Tongue (tissue), 2 donors: Measurements from ENCODE around the gene TEX47. TPM values are rescaled to one million over a fixed set of nuclear protein-coding genes. Genes with fewer than 3 reads are reported as not detected.

ENCODE experiments used
- DNase-seq: peaks from one replicate; pipeline ENCODE4 v3.0.0-alpha.2; 2015
- total RNA-seq: library from RNA; depleted of rRNA; stranded (reverse); fragments of >200 nt; gene quantifications from one replicate; pipeline ENCODE4 v1.2.3, GENCODE V29; 2014

Gene TEX47
- not detected for total RNA-seq

- DNase-seq = peak; percentile 2
Observed at GRCh38 chr7:88795553-88795952, at the start of gene TEX47. Gene TEX47 (minus strand): TSS chr7:88795737. CDS start chr7:88794942, 795 bp downstream.

- DNase-seq = no peak
Observed at GRCh38 chr7:88845091-88845490, 49.6 kb upstream of the TEX47 start.

- DNase-seq = no peak
Observed at GRCh38 chr7:88842201-88842600, 46.7 kb upstream of the TEX47 start.

GRCh38 chr7:88835147-88835728, 39.7 kb upstream of the TEX47 start:
- DNase-seq = peak; percentile 49

GRCh38 chr7:88826222-88826621, 30.7 kb upstream of the TEX47 start:
- DNase-seq = no peak

GRCh38 chr7:88818552-88818951, 23.0 kb upstream of the TEX47 start:
- DNase-seq = no peak

- DNase-seq = no peak
Observed at GRCh38 chr7:88806280-88807037, 10.9 kb upstream of the TEX47 start.

- DNase-seq = no peak
Observed at GRCh38 chr7:88801046-88801445, 5.5 kb upstream of the TEX47 start.

GRCh38 chr7:88792361-88792760, 3.2 kb downstream of the TEX47 start:
- no peak for DNase-seq

- DNase-seq = no peak
Observed at GRCh38 chr7:88791891-88792290, 3.6 kb downstream of the TEX47 start.

GRCh38 chr7:88789480-88790064, 6.0 kb downstream of the TEX47 start:
- peak; percentile 35 for DNase-seq

- DNase-seq = no peak
Observed at GRCh38 chr7:88787777-88788176, 7.8 kb downstream of the TEX47 start.

- no peak for DNase-seq
Observed at GRCh38 chr7:88775838-88776237, 19.7 kb downstream of the TEX47 start.

GRCh38 chr7:88772776-88773175, 22.8 kb downstream of the TEX47 start:
- DNase-seq = no peak

- DNase-seq = no peak
Observed at GRCh38 chr7:88771417-88771816, 24.1 kb downstream of the TEX47 start.

GRCh38 chr7:88761779-88762178, 33.8 kb downstream of the TEX47 start:
- DNase-seq = no peak

GRCh38 chr7:88760136-88760515, 35.4 kb downstream of the TEX47 start:
- DNase-seq = no peak

- DNase-seq = peak; percentile 42
Observed at GRCh38 chr7:88759230-88760135, 36.1 kb downstream of the TEX47 start, which contains the start of gene ZNF804B. Gene ZNF804B (plus strand): TSS chr7:88759700. CDS start chr7:88759977, 277 bp downstream.

- DNase-seq = peak; percentile 66
Observed at GRCh38 chr7:88758381-88759229, 36.9 kb downstream of the TEX47 start.

GRCh38 chr7:88757371-88757770, 38.2 kb downstream of the TEX47 start:
- no peak for DNase-seq

- DNase-seq = no peak
Observed at GRCh38 chr7:88756802-88757201, 38.7 kb downstream of the TEX47 start.

- no peak for DNase-seq
Observed at GRCh38 chr7:88746126-88746525, 49.4 kb downstream of the TEX47 start.
